ENCODE data around the gene DYNLRB1.
A peak's percentile ranks its signal among the peaks of the same experiment; 100 is the strongest.

The DYNLRB1 gene

GRCh38 chr20:34544109-34544796, 28.0 kb downstream of the DYNLRB1 start:
- peaks cover 35% of the 10 kb centered on the region for H3K36me3 Mint-ChIP-seq (ENCODE audit: low read depth)
- H3K27me3 Mint-ChIP-seq, result peaks cover 7% of the 10 kb centered on the region
- no peaks in the 10 kb centered on the region for H3K9me3 Mint-ChIP-seq
- intact Hi-C loops (cut with micrococcal nuclease), result no loop called here
- H3K4me1 Mint-ChIP-seq (ENCODE audit: low read depth), result peaks cover 8% of the 10 kb centered on the region
- peak overlapping the region; percentile 17 for H3K4me3 Mint-ChIP-seq
- H3K27ac Mint-ChIP-seq, result no peak overlapping the region

- intact Hi-C loops (cut with micrococcal nuclease), result no loop called here
- H3K36me3 Mint-ChIP-seq (ENCODE audit: low read depth), result peaks cover 11% of the 10 kb centered on the region
- H3K27ac Mint-ChIP-seq, result no peak overlapping the region
Observed at GRCh38 chr20:34546751-34547181, 30.5 kb downstream of the DYNLRB1 start.

DNA sequence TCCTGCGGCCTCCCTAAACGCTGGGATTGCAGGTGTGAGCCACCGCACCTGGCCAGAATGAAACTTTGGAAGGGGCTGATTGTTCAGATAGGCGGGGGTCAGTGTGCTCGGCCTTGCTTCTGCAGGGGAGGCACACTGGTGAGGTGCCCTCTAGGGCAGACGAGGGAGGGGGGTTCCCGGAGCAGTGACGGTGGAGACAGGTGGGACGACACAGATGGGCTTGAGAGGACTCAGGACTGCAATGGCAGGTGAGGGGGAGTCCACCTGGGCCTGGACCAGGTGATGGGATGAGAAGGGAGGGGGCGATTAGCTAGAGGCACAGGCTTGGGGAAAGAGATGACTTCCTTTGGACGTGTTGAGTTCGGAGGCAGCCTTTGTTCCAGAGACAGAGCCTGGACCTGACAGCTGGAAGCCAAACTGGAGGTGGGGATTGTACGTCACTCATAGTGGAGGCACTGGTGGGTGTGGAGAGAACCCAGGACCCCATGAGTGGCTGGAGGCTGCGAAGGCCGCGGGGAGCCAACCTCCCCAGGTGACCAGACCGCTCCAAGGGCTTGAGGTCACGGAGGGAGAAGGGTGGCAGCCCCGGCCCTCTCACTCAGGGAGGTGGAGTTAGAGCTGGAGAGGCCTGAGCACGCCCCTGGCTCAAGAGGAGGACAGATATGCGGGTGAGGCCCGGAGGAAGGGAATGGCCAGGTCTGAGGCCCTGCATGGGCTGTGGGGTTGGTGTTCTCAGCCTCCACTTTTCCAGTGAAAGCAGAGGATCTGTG, 31.8 kb downstream of the DYNLRB1 start:
- peaks cover 7% of the 10 kb centered on the region for H3K27me3 Mint-ChIP-seq
- intact Hi-C loops (cut with micrococcal nuclease), result no loop called here
- peaks cover 13% of the 10 kb centered on the region for H3K4me1 Mint-ChIP-seq (ENCODE audit: low read depth)
- H3K4me3 Mint-ChIP-seq, result no peak overlapping the region
- no peak overlapping the region for H3K27ac Mint-ChIP-seq
- H3K9me3 Mint-ChIP-seq, result no peaks in the 10 kb centered on the region
- H3K36me3 Mint-ChIP-seq (ENCODE audit: low read depth), result no peaks in the 10 kb centered on the region

More at GRCh38 chr20:34546751-34547181, 30.5 kb downstream of the DYNLRB1 start:
- H3K4me3 Mint-ChIP-seq, result no peak overlapping the region
- H3K4me1 Mint-ChIP-seq (ENCODE audit: low read depth), result peaks cover 13% of the 10 kb centered on the region
- H3K9me3 Mint-ChIP-seq, result no peaks in the 10 kb centered on the region
- peaks cover 7% of the 10 kb centered on the region for H3K27me3 Mint-ChIP-seq

DNA sequence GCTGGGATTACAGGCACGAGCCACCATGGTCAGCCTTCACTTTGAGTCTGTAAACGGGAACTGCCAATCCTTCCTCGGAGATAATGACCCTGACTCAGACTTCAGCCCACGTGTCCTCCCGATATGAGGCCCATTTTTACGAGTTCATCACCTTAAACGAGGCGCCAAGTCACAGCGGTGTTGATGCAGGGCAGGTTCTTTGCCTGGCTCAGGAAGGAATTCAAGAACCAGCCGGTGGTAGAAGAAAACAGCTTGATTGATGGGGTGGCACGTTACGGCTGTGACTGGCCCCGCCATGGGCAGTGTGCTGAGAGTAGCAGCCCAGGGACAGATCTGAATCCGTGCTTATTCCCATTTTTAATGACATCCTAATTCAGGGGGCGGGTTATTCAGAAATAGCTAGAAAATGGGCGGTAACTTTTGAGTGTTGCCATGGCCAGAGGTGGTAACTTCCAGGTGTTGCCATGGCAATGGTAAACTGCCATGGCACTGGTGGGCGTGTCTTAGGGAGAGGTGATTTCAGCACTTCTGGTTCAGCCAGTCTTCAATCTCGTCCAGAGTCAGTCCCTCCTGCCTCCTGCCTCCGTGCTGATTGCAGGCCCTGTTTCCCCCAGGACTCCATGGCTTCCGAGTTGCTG, 33.2 kb downstream of the DYNLRB1 start:
- no peak overlapping the region for H3K27ac Mint-ChIP-seq
- no peaks in the 10 kb centered on the region for H3K9me3 Mint-ChIP-seq
- H3K4me1 Mint-ChIP-seq (ENCODE audit: low read depth), result peaks cover 9% of the 10 kb centered on the region
- intact Hi-C loops (cut with micrococcal nuclease), result no loop called here
- no peaks in the 10 kb centered on the region for H3K36me3 Mint-ChIP-seq (ENCODE audit: low read depth)
- H3K27me3 Mint-ChIP-seq, result peaks cover 7% of the 10 kb centered on the region
- H3K4me3 Mint-ChIP-seq, result no peak overlapping the region

GRCh38 chr20:34549929-34550305, 33.7 kb downstream of the DYNLRB1 start:
- Mint-ChIP-seq H3K27ac (no peak overlapping the region), H3K4me3 (no peak overlapping the region), H3K9me3 (no peaks in the 10 kb centered on the region), H3K27me3 (peaks cover 4% of the 10 kb centered on the region), H3K36me3 (ENCODE audit: low read depth) (no peaks in the 10 kb centered on the region), H3K4me1 (ENCODE audit: low read depth) (peaks cover 6% of the 10 kb centered on the region)
- intact Hi-C loops (cut with micrococcal nuclease), result no loop called here

- Mint-ChIP-seq H3K4me3 (no peak overlapping the region), H3K27me3 (no peaks in the 10 kb centered on the region), H3K36me3 (ENCODE audit: low read depth) (no peaks in the 10 kb centered on the region), H3K27ac (no peak overlapping the region), H3K9me3 (no peaks in the 10 kb centered on the region), H3K4me1 (ENCODE audit: low read depth) (peaks cover 6% of the 10 kb centered on the region)
- intact Hi-C loops (cut with micrococcal nuclease), result no loop called here
Observed at GRCh38 chr20:34552569-34552968, 36.3 kb downstream of the DYNLRB1 start.

- Mint-ChIP-seq H3K36me3 (ENCODE audit: low read depth) (no peaks in the 10 kb centered on the region), H3K4me1 (ENCODE audit: low read depth) (peaks cover 13% of the 10 kb centered on the region), H3K4me3 (no peak overlapping the region), H3K27ac (no peak overlapping the region), H3K27me3 (no peaks in the 10 kb centered on the region), H3K9me3 (no peaks in the 10 kb centered on the region)
- intact Hi-C loops (cut with micrococcal nuclease), result no loop called here
Observed at GRCh38 chr20:34553366-34553867, 37.2 kb downstream of the DYNLRB1 start.

GRCh38 chr20:34557936-34558319, 41.7 kb downstream of the DYNLRB1 start:
- Mint-ChIP-seq H3K27me3 (no peaks in the 10 kb centered on the region), H3K4me1 (ENCODE audit: low read depth) (peaks cover 7% of the 10 kb centered on the region), H3K4me3 (peak overlapping the region; percentile 81), H3K36me3 (ENCODE audit: low read depth) (peaks cover 4% of the 10 kb centered on the region), H3K9me3 (no peaks in the 10 kb centered on the region), H3K27ac (peak overlapping the region; percentile 80)
- intact Hi-C loops (cut with micrococcal nuclease), result no loop called here

DNA sequence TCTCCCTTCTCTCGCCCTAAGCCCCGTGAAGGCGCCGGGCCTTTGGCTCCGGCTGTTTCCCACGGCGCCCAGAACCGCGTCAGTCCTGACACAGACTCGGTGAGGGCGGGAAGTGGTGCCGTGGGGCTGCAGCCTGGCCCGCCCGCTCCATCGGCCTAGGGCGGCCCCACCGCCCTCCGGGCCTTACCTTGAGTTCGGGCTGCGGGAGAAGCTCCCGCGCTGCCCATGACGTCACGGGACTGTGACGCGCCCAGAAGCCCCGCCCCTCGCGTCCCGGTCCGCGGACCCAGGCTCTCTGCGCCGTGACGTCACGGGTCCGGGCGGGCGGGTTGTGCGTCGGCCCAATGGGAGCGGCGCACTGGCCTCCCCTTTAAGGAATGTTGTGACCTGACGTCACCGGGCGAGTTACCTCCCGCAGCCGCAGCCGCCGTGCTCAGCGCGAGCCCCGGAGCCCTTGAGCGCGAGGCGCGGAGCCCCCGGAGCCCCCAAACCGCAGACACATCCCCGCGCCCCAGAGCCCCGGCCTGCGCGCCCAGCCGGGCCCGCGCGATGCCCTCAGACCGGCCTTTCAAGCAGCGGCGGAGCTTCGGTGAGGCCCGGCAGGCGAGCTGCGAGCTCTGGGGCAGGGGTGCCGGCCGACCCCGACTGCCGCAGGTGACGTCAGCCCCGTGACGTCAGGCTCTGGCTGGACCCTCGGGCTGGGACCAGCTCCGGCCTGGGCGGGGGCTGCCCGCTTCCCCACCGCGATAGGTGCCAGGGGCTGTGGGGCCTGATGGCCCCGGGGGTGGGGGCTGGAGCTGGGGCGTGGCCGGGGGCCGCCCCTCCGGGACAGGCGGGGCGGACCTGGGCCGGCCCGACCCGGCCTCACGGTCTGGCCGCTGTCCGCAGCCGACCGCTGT, 42.3 kb downstream of the DYNLRB1 start, which contains the start of gene MAP1LC3A:
Gene MAP1LC3A, plus strand, starts transcription at position 399 of the 899 bp plus-strand sequence. Its CDS starts 151 bp downstream, at position 550.
- intact Hi-C loops (cut with micrococcal nuclease), result no loop called here
- peaks cover 4% of the 10 kb centered on the region for H3K36me3 Mint-ChIP-seq (ENCODE audit: low read depth)
- H3K27me3 Mint-ChIP-seq, result no peaks in the 10 kb centered on the region
- H3K4me3 Mint-ChIP-seq, result peak within 1 kb of the TSS; percentile 81
- H3K27ac Mint-ChIP-seq, result peak within 1 kb of the TSS; percentile 80
- H3K9me3 Mint-ChIP-seq, result no peaks in the 10 kb centered on the region
- peaks cover 7% of the 10 kb centered on the region for H3K4me1 Mint-ChIP-seq (ENCODE audit: low read depth)

DNA sequence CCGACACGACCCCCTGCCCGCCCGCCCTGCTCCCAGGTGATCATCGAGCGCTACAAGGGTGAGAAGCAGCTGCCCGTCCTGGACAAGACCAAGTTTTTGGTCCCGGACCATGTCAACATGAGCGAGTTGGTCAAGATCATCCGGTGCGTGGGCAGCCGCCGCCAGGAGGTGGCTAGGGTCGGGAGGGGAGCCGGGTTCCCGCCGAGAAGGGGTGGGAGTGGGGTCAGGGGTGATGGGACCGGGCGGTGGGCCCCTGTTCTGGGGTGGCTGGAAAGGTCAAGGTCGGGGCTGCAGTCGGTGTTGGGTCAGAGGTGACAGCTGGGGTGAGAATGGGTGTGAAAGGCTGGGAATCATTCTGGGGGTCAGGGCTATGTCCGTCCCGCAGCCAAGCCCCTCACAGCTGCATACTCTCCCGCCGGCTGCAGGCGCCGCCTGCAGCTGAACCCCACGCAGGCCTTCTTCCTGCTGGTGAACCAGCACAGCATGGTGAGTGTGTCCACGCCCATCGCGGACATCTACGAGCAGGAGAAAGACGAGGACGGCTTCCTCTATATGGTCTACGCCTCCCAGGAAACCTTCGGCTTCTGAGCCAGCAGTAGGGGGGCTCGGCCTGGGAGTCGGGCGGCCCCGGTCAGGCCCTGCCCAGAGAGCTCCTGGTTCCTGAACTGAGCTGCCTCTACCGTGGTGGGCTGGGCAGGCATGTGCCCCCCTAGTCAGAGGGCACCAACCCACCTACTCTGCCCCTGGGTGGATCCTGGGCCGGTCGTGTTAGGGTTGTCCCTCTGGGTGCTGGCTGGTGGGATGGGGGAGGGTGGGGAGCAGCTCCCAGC, 43.3 kb downstream of the DYNLRB1 start:
- H3K4me1 Mint-ChIP-seq (ENCODE audit: low read depth), result peaks cover 7% of the 10 kb centered on the region
- no peaks in the 10 kb centered on the region for H3K9me3 Mint-ChIP-seq
- H3K27ac Mint-ChIP-seq, result peak overlapping the region; percentile 40
- H3K36me3 Mint-ChIP-seq (ENCODE audit: low read depth), result peaks cover 6% of the 10 kb centered on the region
- peak overlapping the region; percentile 39 for H3K4me3 Mint-ChIP-seq
- H3K27me3 Mint-ChIP-seq, result no peaks in the 10 kb centered on the region
- intact Hi-C loops (cut with micrococcal nuclease), result no loop called here

DNA sequence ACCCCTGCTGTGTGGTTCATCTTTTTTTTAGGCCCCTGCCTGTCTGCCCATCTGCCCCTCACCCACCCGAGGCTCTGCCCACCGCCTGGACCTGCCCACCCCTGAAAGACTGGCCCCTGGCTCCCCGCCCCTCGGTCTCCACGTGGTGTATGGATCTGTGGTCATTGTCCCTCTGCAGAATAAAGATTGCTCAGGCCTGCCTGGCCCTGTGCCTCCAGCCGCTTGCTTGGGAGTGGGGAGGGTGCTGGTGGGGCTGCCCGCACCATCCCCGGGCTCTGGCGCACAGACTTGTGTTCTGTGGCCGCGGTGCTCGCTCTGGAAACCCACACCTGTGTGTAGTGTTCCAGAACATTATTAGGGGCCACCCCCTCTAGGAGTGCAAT, 43.9 kb downstream of the DYNLRB1 start:
- Mint-ChIP-seq H3K4me1 (ENCODE audit: low read depth) (peaks cover 7% of the 10 kb centered on the region), H3K4me3 (no peak overlapping the region), H3K9me3 (no peaks in the 10 kb centered on the region), H3K27me3 (no peaks in the 10 kb centered on the region), H3K36me3 (ENCODE audit: low read depth) (peaks cover 10% of the 10 kb centered on the region), H3K27ac (no peak overlapping the region)
- intact Hi-C loops (cut with micrococcal nuclease), result no loop called here

DNA sequence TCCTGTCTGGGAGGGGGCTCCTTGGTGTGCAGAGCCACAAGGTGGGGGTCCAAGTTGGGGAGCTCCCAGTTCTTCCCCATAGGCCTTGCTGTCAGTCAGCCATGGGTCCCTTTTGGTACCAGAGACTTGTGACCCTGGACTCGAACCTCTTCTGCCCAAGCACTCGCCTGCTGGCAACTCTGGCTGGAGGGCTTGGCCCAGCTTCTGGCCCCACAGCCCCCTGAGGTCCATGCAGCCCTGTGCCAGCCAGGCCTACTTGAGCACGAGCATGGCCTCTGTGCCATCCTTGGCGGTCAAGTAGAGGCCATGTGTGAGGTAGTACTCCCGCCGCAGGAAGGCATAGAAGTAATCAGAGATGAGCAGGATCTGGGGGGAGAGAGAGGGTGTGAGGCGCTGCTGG, 44.4 kb downstream of the DYNLRB1 start:
- intact Hi-C loops (cut with micrococcal nuclease), result no loop called here
- Mint-ChIP-seq H3K4me1 (ENCODE audit: low read depth) (peaks cover 7% of the 10 kb centered on the region), H3K4me3 (no peak overlapping the region), H3K9me3 (no peaks in the 10 kb centered on the region), H3K27me3 (no peaks in the 10 kb centered on the region), H3K27ac (no peak overlapping the region), H3K36me3 (ENCODE audit: low read depth) (peaks cover 13% of the 10 kb centered on the region)

DNA sequence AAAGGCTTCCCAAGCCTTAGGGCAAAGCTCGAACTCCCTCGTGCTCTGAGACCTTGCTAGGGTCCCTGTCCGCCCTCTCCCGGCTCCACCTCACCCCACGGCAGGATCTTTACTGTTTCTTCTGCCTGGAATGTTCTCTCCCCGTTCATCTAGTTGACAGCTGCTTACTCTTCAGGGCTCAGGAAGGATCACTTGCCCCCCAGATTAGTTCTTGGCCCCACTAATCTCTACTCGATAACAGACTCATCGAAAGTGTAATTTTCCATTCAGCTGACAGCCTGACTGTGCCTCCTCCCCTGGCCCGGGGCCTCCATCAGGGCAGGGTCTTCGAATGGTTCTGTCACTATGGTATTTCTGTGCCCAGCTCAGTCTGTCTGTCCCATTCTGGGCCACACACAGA, 45.4 kb downstream of the DYNLRB1 start:
- H3K27ac Mint-ChIP-seq, result no peak overlapping the region

More for the DNA sequence above, 45.4 kb downstream of the DYNLRB1 start:
- intact Hi-C loops (cut with micrococcal nuclease), result no loop called here
- Mint-ChIP-seq H3K36me3 (ENCODE audit: low read depth) (peaks cover 15% of the 10 kb centered on the region), H3K4me1 (ENCODE audit: low read depth) (peaks cover 7% of the 10 kb centered on the region), H3K9me3 (no peaks in the 10 kb centered on the region), H3K4me3 (no peak overlapping the region), H3K27me3 (no peaks in the 10 kb centered on the region)
